ENCODE results near the gene C22orf39.

C22orf39 gene

DNA sequence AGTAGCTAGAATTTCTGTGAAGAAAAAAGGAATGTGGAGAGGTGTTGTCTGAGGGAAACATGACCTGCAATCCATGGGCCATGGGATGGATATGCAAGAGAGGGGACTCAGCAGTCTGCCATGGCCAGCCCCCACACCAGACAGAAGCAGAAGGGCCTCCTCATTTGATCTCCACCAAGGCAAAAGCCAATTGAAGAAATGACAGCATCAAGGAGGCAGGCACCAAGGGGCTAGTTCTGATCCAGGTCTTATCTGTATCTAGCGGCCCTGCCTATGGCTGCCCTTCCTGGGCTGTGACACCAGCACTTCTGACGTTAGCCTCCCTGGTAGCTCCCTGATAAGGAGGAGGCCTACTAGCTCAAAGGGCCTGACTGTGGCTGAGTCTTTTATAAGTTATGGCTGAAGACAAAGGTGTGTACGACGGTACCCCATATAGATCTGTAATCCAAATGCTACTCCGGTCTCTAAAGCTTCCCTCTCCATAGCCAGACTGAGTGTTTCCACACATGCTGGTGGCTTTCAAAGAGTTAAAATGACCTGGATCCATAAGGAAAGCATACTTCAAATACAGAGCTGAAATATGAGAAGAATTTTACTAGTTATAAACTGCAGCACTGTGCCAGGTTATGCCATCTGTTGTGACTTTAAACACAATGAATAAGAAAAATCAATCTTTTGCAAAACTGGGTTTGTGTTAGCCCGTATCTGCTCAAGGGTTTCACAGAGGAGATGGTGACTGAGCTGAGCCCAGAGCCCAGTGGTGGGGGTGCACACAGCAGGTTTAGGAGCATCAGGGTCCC is 50.4 kb downstream of the C22orf39 start:
- no peak for DNase-seq

DNA sequence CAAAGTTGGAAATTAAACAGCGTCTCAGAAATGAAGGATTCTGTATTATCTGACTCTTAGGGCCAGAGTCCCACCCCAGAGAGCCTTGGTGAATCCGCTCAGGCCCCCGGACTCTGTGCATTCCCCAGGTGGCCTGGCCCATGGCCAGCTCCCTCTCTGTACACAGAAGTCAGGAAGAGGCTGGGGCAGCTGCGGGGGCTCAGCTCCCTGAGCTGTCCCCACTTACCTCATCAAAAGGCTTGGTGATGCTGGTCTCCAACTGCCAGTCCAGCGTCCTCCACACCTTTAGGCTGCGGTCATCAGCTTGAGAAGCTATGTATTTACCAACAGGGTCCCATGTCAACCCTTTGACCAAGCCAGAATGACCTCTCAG is 51.0 kb downstream of the C22orf39 start:
- no peak for DNase-seq

DNA sequence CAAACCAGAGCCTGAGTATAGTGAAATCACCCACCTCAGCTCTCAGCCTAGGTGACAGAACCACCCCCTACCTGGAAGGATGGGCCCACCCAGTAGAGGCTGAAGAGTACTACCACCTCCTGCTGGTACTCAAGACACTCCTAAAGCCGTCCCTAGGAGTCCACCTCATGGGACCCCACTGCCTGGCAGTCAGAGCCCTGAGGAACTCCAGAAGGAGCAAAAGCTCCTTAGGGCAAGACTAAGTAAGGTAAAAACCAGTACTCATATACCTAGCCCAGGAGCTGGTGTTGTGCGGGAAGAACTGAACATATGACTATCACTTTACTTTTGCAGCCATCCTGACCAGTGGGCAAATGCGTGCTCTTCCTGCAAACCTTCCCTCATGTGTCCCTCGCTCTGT is 52.2 kb downstream of the C22orf39 start:
- DNase-seq = no peak

DNA sequence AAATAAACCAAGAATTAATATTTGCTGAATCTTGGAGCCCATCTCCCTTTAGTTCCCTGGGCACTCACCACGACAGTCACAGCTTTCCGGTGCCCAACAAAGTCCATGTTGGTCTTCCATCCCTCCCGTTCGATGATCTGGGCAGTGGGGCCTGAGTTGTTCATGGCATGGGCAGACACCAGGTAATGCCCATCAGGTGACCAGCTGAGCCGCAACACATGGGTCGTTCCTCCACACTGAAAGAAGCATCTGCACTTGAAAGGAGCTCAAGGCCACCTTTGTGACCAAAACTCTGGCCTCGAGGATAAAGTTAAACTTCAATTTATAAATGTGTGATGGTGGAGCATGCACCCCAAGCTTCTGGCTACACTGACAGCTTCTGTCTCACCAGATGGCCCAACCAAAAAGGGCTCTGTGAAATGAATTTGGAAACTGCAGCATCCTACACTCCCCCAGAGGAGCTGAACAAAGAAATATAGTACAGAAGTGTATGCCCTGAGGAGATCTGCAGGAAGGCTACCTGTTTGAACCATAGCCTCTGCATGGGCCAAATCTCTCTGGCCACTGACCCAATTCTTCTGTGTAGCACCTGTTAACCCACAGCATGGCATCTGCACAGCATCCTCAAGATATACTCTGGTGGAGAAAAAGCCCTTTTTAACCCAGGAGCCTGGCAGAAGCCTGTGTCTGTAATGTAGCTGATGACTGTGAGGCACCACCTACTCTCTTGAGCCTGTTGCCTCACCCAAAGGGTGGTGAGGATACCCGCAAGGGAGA is 53.0 kb downstream of the C22orf39 start:
- DNase-seq = no peak

DNA sequence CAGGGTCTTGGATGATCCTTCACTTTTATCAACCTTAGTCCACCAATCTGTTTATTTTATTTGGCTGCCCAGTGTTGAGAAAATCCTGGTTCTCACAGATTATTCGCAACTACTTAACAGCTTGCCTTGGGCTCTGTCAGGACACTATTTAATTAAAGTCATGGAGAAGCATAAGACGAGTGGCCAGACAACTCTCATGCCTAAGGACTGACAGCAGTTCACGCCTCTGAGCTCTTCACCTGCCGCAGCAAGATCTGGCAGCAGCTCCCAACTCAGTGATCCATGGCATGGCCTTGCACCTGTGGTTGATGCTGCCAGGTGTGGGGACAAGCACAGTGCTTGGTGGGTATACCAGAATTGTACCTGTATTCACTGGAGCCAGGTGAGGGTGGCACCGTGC is 53.8 kb downstream of the C22orf39 start:
- no peak for DNase-seq
